NCI-H460 (cell line): ENCODE data around the gene IRF4. TPM values are rescaled to one million over a fixed set of nuclear protein-coding genes. Genes with fewer than 3 reads are reported as not detected.

Experiments
- DNase-seq: peaks from one replicate; pipeline ENCODE4 v3.0.0-alpha.2; 2016; ENCODE audit warnings: low read depth; ENCODE audit errors: extremely low read depth
- polyA plus RNA-seq: library from polyadenylated mRNA; depleted of rRNA; stranded (reverse); fragments of >200 nt; gene quantifications from 2 replicates; pipeline ENCODE4 v1.2.3, GENCODE V29; 2014; cell fraction: nucleus; rRNA removed
- total RNA-seq: library from RNA; depleted of rRNA; stranded (reverse); fragments of >200 nt; shearing (Covaris generic); gene quantifications from 2 replicates; pipeline ENCODE4 v1.2.3, GENCODE V29; 2014; rRNA removed

IRF4 gene
- 0.67 and 1.0 TPM in 2 replicates for total RNA-seq
- polyA plus RNA-seq, result 0.27 and 0.67 TPM in 2 replicates

DNA sequence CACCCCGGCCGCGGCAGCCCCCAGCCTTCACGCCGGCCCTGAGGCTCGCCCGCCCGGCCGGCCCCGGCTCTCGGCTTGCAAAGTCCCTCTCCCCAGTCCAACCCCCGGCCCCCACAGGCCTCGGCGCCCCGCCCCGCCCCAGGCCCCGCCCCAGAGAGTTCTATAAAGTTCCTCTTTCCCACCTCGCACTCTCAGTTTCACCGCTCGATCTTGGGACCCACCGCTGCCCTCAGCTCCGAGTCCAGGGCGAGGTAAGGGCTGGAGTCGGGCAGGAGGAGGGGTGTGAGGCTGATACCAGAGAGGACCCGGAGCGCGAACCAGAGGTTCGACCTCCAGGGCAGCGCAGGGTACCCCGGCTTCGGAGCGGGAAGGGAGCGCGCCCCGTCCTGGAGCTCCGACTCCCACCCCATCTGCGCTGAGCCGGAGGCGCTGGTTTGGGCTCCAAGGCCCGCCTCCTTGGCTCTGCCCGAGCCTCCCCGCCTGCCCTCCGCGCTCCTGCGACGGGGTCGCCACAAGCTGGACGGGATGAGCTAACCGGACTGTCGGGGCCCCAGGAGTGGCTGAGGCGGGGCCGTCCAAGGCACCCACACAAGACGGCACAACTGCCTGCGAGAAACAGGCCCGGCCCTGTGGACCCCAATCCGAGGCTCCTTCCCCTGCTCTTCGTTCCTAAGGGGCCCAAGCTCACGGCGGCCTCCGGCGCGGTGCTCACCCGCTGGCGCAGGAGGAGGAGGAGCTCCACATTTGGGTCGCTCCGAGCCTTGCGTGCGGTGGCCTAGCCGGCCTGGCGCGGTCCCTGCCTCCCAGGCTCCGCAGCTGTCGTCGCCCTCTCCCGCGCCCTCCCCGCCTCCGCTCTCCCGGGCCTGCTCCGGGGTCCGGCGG lies at the start of gene IRF4:
TSS of gene IRF4 (plus strand) at position 194 of the 882 bp plus-strand sequence. CDS start 1,401 bp downstream, outside the sequence.
- DNase-seq, result no peak

DNA sequence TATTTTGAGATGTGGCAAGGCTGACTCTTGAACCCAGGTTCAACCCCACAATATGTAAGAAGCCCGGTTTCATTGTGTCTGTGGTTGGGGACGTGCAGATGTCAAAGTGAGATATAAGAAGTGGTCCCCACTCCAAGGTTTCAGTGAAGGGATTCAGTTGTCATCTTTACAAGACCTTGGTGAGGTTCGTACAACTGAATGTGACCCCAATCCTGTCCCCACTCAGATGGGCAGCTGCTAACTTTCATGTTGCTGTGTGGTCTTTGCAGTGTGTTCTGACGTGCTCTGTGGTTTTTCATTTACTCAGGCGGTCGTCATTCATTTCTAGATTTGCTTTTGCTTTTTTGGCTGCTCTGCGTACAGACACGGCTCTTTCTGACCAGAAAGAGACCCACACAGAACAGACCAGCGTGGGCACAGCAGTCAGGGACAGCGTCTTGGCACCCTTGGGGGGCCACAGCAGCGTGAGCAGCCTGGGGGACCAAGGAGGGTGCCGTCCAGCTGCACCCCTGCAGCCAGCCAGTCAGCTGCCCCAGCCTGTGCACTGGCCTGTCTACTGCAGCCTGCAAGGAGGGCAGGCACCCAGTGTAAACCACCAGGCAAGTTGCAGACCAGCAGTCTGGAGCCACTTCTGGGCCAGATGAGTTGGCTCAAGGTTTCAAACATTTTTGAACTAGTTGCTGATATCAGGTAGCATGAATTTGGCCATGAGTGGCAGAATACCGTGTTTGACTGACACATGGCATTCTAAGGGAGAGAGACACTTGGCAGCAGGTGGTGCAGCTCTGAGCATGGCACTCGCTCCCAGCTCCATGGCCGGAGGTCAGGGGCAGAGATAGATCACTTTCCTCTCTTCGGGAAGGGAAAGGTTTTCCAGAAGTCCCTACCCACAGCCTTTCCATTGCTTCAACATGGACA lies 49.4 kb upstream of the IRF4 start:
- DNase-seq, result no peak

DNA sequence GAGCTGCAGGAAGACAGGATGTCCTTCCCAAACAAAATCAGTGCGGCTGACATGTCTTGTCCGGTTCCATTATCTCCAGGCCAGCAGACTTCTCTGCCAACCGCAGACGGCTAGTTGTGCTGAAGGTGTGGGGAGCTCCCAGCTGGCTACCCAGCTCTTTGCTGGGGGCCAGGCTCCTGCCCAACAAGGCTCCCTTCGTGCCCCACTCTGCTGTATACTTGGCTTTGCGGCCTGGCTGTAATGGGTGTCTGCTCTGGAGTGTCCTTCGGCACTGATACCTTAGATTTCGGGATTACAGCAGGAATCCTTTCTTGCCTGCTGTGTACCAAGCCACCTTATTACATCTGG lies 48.7 kb upstream of the IRF4 start:
- DNase-seq, result no peak

DNA sequence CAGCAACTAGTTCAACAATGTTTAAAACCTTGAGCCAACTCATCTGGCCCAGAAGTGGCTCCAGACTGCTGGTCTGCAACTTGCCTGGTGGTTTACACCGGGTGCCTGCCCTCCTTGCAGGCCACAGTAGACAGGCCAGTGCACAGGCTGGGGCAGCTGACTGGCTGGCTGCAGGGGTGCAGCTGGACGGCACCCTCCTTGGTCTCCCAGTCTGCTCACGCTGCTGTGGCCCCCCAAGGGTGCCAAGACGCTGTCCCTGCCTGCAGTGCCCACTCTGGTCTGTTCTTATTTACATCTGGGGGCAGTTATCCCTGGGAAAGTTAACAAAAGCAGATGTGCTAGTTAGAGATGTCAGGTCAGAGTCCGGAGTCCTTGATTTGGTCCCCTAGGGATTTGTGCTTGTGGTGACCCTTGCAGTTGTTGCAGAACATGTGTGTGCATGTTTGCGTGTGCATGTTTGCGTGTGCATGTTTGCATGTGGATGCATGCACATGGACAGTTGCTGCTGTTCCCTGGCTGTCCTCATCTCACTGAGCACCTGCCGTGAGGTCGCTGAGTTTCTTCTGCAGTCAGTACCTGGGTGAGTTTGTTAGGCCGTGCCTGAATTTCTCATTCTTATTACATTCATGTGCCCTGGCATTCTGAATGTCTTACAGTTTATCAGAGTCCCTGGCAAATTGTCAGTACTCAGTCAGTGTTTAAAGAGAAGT lies 48.2 kb upstream of the IRF4 start:
- no peak for DNase-seq

DNA sequence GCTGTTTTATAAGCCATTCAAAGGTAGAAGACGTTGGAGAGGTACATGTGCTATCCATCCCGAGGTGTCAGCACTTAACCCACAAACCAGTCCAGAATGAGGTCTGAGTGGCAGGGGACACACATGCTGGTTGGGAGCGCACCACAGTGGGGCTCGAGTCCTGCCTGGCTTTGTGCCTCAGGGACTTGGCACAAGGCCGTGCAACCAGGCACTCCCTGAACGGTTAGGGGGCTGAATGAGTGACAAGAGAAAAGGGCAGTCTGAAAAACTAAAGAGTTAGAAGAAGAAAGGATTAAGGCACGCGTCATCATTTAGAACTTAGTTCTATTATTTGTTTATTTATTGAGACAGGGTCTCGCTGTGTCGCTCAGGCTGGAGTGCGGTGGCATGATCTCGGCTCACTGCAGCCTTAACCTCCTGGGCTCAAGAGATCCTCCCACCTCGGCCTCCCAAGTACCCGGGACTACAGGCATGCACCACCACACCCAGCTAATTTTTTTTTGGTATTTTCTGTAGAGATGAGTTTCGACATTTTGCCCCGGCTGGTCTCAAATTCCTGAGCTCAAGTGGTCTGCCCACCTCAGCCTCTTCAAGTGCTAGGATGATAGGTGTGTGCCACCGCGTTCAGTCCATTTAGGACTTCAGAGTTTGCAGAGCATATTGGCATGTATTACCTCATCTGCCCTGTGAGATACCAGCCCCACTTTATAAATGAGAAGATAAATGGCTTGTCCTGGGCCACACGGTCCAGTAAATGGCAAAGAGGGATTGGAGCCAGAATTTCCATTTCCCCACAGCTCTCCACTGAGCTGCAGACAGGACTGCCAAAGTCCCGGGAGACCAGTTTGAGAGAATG lies 47.4 kb upstream of the IRF4 start:
- DNase-seq, result no peak

DNA sequence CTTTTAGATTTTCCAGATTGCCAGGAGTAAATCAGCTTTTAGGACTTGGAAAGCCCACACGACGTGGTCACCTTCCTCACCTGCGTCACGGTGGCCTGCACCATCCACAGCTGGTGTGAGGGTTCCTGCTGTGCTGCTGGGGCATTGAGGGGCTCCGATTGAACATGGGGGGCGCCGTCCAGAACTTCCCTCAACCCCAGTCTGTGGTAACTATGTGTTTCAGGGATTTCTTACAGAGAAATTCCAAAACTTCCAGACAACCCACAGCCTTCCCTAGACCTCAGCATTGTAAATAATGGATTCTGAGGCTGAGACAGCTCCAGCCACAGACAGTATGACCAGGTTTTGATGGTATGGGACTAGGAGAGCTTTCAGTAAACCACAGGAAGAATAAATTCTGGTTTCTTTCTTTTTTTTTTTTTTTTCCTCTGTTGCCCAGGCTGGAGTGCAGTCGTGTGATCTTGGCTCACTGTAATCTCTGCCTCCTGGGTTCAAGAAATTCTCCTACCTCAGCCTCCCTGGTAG lies 46.7 kb upstream of the IRF4 start:
- DNase-seq, result no peak

DNA sequence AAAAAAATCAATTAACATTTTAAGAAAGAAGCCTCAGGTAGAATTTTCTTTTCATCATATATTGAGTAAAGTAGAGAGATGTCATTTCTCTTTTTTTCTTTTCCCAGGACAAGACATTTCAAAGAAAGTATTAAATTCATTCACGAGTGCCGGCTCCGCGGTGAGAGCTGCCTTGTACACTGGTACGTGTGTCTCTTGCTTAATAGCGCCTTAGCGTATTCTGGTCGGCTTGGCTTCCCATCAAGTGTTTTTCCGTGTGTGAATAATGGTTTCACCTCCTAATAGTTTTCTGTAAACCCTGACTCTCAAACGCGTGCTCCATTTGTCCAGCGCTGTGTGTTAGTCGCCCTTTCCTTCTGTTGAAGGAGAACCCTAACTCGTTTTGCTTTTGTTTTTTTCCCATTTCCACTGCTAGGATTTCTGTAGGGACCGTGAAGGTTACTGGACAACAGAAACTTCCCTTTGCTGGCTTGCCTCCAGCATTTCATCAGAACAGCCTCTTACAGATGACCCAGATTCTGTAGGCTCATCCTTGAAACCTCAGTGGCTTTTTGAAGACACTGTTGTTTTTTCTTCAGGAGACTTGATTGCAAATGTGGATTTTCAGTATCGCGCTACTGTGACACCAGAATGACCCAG lies 45.7 kb upstream of the IRF4 start:
- no peak for DNase-seq

DNA sequence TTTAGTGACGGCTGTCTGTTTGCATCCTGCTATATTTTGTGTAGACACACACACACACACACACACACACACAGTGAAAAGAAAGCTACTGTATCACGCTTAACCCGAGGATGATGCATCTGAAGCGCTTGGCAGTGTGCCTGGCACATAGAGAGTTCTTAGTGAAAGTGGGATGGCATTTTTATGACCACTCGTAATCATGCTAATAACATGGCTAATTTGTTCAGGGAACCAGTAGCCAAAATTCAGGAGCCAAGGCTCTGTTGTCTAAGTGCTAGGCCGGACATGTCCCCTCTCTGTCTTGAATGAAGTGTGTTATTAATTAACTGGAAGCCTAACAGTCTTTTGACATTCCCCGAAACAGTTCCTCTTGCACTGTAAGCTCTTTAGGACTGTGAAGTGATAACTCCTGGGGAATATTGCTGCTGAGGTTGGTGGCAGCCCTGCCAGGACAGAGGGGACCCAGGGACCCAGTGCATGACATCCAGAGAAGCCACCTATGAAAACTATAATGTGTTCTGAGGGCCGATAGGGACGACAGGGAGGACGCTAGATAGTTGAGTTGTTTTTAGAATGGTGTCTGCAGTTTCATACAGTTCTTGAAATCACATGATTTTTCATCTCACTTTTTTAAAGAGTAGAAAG lies 45.0 kb upstream of the IRF4 start:
- DNase-seq, result no peak

DNA sequence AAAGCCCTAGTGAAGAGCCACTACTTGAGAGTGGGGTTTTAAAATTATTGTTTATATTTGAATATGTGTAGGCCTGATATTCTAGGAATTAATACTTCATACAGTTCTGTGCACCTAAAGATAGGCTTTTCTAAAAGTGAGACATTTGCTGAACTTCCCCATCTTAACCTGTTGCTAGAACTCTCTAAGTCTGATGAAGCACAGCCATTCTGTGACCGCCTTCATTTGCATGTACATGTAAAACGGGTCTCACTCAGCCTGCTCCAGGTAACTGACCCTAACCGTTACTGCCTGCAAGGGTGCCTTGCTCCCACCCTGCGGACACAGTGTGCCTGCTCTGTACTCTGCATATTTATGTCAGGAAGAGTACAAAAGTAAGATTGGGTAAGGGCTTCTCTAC lies 44.3 kb upstream of the IRF4 start:
- no peak for DNase-seq

DNA sequence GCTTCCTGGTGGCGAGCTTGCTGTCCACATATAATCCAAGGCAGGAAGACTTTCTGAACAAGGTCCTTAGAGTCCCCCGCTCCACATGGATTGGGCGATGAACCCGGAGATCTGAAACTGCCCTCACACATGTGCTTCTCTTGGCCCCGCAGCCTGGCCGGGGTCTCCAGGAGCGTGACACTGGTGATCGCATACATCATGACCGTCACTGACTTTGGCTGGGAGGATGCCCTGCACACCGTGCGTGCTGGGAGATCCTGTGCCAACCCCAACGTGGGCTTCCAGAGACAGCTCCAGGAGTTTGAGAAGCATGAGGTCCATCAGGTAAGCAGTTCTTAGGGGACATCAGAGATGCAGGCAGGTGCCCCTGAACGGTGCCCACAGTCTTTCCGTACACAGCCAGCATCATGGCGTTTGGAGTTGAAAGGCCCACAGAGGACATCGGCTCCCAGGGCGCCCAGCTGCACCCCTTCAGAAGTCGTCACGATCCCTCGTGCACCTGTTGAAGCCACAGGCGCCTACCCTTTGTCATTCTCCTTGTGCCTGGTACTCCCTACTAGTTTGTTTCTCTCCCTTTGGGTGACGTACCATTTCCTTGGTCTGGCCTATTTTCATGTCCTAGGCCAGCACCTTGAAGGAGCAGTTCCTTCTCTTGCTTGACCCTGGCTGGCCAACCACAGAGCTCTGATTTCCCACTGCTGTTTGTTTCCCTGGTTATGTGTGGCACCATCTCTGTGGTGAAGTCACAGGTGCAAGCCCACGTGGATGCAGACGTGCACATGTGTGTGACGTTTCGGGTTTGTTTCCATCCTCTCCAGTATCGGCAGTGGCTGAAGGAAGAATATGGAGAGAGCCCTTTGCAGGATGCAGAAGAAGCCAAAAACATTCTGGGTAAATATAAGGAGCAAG lies 43.3 kb upstream of the IRF4 start:
- DNase-seq, result no peak

DNA sequence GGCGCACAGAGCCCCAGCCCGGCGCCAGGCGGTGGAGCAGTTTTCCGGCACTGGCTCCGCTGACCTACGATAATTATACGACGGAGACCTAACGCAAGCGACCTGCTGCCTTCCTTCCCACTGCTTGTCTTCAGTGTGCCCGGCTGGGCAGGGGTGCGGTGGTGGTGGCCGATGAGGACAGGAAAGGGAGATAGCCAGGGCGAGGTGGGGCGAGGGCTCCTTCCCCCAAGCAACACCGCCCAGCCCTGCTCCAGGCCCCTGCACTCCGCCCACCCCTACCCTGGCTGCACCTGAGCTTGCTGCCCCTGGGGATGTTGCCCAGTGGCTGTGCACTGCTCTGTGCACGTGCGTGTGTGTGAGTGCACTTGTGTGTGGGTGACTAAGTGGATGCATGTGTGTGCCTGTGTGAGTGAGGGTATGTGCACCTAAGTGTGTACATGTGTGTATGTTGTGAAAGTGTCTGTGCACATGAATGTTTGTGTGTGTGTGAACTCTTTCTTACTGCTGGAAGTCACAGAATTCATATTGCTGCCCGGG lies 42.6 kb upstream of the IRF4 start:
- no peak for DNase-seq

DNA sequence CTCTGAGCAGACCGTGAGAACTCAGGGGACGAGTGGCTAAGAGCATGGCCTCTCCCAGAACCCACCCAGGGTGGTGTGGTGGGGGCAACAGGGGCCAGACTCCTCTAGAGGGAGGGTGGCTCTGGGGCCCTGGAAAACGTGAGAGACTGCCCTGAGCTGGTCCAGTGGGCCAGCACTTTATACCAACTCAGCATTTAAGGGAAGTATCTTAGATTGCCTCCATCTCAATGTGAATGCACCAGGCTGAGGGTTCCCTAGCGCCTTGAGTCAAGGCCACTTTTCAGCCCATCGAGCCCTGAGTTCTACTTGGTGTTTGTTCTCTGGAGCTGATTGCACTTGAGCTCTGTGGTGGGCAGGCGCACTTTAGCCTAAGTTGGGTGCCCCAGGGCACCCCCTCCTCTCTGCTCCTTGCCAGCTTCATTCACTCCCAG lies 42.0 kb upstream of the IRF4 start:
- no peak for DNase-seq

DNA sequence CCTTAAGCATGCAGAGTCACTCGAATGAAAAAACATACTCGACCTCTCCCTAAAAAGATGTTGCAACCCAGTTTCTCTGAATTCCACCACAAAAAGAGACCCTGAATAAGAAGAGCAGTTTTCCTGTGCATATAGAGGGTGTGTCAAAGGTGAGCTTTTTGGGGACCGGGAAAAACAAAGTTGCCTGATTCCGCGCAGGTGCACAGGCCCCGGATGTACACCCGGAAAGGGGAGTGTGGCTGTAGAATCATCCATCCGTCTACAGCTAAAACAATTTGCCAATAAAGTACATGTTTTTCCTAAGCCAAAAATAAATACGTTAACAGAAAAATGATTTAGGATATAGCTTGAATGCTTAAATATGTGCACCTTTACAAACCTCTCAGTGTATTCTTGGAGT lies 41.2 kb upstream of the IRF4 start:
- no peak for DNase-seq

DNA sequence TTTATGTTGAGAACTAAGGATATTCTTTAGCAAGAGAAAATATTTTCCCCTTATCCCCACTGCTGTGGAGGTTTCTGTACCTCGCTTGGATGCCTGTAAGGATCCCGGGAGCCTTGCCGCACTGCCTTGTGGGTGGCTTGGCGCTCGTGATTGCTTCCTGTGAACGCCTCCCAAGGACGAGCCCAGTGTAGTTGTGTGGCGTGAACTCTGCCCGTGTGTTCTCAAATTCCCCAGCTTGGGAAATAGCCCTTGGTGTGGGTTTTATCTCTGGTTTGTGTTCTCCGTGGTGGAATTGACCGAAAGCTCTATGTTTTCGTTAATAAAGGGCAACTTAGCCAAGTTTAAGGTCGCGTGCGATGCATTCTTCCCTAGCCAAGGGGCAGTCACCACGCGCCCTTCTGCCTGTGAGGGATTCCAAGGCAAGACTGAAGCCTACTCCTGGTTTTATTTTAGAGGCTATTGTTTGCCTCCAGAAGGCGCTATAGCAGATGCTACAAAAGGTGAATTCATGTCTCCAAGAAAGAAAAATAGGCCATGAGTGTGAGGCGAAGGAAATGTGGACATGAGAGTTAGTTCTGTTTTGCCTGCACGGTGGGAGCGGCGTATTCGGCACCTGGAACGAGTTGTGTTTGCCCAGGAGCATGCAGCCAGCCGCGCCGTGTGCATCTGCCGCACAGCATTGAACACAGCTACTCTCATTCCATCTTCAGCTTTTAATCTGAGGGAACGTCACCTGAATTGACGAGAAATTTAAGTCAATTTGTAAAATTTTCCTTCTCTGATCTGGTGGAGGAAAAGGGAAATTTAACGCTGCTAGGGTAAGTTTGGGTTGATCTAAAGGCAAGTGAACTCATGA lies 40.3 kb upstream of the IRF4 start:
- DNase-seq, result no peak

DNA sequence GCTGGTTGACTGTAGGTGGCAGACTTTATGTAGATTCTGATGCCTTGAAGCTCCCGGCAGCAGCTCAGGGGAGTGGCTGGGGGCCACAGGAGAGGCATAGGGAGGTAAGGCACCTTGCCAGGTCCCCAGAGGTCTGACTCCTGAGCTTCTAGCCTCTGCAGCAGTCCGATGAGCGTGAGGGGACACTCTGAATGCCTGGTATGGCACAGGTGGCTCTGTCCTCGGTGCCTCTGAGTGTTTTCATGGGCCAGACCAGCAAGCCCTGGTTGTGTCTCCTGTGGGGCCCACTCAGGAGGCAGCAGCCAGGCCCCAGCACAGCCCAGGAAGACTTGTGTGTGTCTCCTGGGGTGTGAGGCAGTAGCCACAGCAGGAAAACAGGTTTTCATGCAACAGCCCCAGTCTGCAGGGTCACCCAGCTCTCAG lies 39.7 kb upstream of the IRF4 start:
- no peak for DNase-seq

DNA sequence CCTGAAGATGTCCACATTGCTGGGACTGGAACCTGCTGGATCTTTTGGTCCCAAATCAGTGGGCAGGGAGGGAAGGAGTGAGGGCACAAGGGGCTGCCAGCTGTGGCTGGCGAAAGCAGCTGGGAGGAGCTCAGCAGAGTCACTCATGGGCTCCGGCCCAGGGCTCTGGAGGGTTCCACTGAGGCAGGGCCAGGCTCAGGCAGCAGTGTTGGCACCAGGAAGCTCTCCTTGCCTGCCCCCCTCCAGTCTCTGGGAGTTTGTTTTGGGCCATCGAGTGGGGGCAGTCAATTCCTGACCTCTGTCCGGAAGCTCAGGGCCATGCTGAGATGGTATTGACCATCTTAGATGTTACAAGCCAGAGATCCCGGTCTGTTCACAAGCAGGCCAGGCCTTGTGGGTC lies 39.1 kb upstream of the IRF4 start:
- DNase-seq, result no peak
